Hepatic stellate cell (primary cell): ENCODE results near the gene SMIM17.
A peak's percentile ranks its signal among the peaks of the same experiment; 100 is the strongest.
"Not testable (repeated sequence)": the region's sequence is repeated elsewhere in the genome, so short reads cannot be mapped to it uniquely, and the experiment has no call there.

Source experiments
- DNase-seq: peaks from one replicate; pipeline ENCODE4 v3.0.0; 2011; ENCODE audit warnings: low spot score

Gene SMIM17

GRCh38 chr19:56660381-56661107 lies 17.6 kb downstream of the SMIM17 start:
- DNase-seq: no peak

GRCh38 chr19:56661248-56661647 lies 18.3 kb downstream of the SMIM17 start:
- DNase-seq: no peak

- no peak for DNase-seq
Observed at GRCh38 chr19:56663931-56664500, 21.1 kb downstream of the SMIM17 start.

- DNase-seq: no peak
Observed at GRCh38 chr19:56664511-56664910, 21.6 kb downstream of the SMIM17 start.

- no peak for DNase-seq
Observed at GRCh38 chr19:56667311-56667870, 24.4 kb downstream of the SMIM17 start.

GRCh38 chr19:56668676-56669075 lies 25.7 kb downstream of the SMIM17 start:
- DNase-seq: no peak

GRCh38 chr19:56670401-56670960 lies 27.5 kb downstream of the SMIM17 start:
- DNase-seq: no peak

GRCh38 chr19:56670961-56671612 lies 28.1 kb downstream of the SMIM17 start:
- DNase-seq: no peak

- peak; percentile 26 for DNase-seq
Observed at GRCh38 chr19:56671613-56671994, 28.6 kb downstream of the SMIM17 start, which contains the start of gene ZNF835. Gene ZNF835 (minus strand): TSS chr19:56671757. CDS start chr19:56665198, 6,559 bp downstream.

GRCh38 chr19:56672610-56673009 lies 29.7 kb downstream of the SMIM17 start:
- DNase-seq: not testable (repeated sequence)

- DNase-seq: no peak
Observed at GRCh38 chr19:56678205-56678604, 35.2 kb downstream of the SMIM17 start.

- no peak for DNase-seq
Observed at GRCh38 chr19:56681702-56682101, 38.7 kb downstream of the SMIM17 start.

GRCh38 chr19:56683116-56683515 lies 40.2 kb downstream of the SMIM17 start:
- no peak for DNase-seq

- DNase-seq: no peak
Observed at GRCh38 chr19:56687031-56687430, 44.1 kb downstream of the SMIM17 start.

- no peak for DNase-seq
Observed at GRCh38 chr19:56689198-56689597, 46.2 kb downstream of the SMIM17 start.

GRCh38 chr19:56690670-56691069 lies 47.7 kb downstream of the SMIM17 start:
- DNase-seq: no peak

GRCh38 chr19:56692206-56692895 lies 49.4 kb downstream of the SMIM17 start:
- DNase-seq: no peak

GRCh38 chr19:56699552-56699951 lies 56.6 kb downstream of the SMIM17 start:
- no peak for DNase-seq

GRCh38 chr19:56701895-56702294 lies 58.9 kb downstream of the SMIM17 start:
- DNase-seq: no peak

GRCh38 chr19:56705939-56706338 lies 63.0 kb downstream of the SMIM17 start:
- no peak for DNase-seq
